HG02623 (cell line): Measurements from ENCODE around the gene B3GNT3.

ENCODE experiments used
- ATAC-seq: cut with Tn5 transposase; IDR thresholded peaks from one replicate; pipeline ENCODE4 v1.9.1; 2021; ENCODE audit warnings: moderate library complexity; ENCODE audit not compliant: unreplicated experiment

B3GNT3 gene

GRCh38 chr19:17794731-17795494 is at the start of gene B3GNT3:
B3GNT3 (plus strand) TSS chr19:17795138; CDS start chr19:17807808, 12,670 bp downstream.
- ATAC-seq, result no peak

DNA sequence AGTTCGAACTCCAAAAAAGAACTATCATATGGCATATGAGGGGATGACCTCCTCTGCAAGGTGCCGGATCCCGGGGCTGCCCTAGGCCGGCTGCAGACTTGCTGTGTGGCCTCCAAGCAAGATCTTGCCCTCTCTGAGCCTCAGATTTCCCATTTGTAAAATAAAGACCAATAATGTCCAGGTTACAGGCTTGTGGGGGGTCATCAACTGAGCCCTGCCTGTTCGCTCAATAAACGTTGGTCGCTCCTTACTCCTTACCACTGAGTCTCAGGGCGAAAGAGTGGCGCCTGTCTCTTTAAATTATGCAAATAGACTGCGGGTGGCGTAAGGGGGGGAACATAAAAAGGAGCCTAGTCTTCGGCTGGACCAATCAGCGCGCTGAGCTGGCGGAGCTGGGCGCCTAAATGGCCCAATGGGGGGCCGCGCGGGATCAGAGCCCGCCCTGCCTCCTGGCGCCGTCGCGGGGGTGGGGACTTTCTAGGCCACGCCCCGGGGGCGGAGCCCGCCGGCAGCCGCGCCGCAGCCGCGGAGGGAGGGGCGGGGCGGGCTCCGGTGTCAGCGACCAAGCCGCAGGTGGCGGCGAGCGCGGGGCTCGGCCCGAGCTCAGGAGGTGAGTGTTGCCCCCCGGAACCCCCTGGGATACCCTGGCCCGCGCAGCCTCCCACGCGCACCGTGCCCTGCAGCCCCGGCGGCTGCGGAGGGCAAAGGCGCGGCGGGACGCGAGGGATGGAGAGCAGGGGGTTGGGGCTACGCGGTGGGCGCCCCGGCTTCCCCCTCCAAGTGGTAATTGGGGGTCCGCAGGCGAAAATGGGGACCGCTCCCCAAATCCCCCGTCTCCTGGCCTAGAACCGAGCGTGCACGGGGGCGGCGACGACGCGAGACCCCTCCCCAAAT is 47.5 kb upstream of the B3GNT3 start:
- ATAC-seq, result peak; percentile 56

- ATAC-seq, result no peak
Observed at GRCh38 chr19:17748884-17749638, 45.9 kb upstream of the B3GNT3 start.

GRCh38 chr19:17749912-17750317 is 45.0 kb upstream of the B3GNT3 start:
- ATAC-seq, result no peak

- no peak for ATAC-seq
Observed at GRCh38 chr19:17751103-17751911, 43.6 kb upstream of the B3GNT3 start, which contains the start of gene FCHO1. FCHO1 (plus strand) TSS chr19:17751477; CDS start chr19:17755165, 3,688 bp downstream.

DNA sequence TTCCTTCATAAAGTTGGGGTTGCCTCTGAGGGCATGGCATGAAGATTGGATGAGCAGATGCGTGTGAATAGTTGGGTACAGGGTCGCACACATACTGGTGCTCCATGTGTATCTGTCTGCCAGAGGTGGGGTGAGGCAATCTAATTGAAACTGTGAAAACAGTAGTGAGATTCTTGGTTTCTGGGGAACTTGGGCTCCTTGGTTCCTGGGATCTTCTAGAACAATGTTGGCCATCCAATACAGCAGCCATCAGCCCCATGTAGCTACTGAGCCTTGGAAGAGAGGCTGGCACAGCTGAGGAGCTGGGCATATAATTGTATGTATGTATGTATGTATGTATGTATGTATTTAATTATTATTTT is 43.0 kb upstream of the B3GNT3 start:
- no peak for ATAC-seq

- ATAC-seq, result no peak
Observed at GRCh38 chr19:17752865-17753639, 41.9 kb upstream of the B3GNT3 start.

- no peak for ATAC-seq
Observed at GRCh38 chr19:17753976-17754375, 41.0 kb upstream of the B3GNT3 start.

DNA sequence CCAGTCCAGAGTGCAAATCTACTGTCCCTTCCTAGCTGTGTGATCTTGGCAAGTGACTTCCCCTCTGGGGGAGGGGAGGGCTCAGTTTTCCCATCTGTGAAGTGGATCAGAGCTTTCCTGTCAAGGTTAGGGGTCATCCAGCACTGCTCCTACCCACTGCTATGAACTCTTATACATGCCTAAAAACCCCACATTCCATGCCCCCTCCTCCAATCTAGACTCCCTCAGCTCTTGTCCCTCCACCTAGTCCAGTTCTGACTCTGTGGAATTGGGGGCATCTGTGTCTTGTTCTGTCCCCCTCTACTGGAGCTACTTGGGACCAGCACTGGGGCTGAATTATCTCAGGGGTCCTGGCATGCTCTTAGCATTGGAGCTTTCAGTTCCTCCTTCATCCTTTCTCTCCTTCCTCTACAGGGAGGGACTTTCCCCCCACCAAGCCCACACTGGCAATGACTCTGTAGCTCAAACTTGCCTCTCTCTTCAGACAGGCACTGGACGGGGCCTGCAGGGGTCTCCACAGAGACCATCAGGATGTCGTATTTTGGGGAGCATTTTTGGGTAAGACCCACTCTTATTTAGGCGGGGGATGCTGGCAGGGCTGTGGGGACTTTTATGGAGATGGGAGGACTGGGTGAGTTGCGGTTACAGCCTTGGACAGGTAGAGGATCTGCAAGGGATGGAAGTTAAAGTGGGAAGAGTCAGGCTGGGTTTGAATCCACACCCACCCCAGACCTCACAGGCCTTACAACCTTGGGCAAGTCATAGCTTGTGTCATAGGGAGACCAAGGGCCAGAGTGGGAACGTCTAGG is 40.1 kb upstream of the B3GNT3 start:
- peak; percentile 43 for ATAC-seq

DNA sequence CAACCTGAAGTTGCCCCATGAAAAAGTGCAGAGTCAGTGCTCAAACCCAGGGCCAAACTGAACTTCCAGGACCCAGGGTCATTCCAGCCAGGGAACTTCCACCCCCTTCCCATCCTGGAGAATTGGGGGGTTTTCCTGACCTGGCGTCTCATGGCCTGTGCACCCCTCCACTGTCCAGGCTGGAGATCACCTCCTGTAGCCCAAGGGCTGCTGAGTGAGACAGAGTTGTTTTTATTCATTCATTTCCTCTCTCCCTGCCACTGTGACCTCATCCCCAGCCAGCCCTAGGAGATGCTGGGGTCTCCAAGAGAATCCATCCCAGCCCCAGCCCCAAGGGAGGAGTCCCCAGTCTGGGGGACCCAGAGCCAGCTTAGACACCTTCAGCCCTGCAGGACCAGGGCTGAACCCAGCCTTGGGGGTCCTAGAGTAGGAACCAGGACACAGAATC is 39.5 kb upstream of the B3GNT3 start:
- no peak for ATAC-seq

GRCh38 chr19:17755977-17756670 is 38.8 kb upstream of the B3GNT3 start:
- ATAC-seq, result peak; percentile 32

- ATAC-seq, result no peak
Observed at GRCh38 chr19:17757125-17757524, 37.8 kb upstream of the B3GNT3 start.

DNA sequence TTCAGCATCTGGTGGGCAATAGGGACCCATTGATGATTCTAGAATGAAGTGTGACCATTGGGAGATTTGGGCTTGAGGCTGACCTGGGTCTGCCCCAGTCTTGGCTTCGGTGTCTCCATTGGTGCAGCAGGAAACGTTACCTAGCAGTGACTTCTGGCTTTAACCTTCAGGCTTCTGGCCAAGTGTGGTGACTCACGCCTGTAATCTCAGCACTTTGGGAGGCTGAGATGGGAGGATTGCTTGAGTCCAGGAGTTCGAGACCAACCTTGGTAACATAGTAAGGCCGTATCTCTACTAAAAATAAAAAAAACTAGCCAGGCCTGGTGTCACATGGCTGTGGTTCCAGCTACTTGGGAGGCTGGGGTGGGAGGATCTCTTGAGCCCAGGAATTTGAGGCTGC is 36.4 kb upstream of the B3GNT3 start:
- no peak for ATAC-seq

DNA sequence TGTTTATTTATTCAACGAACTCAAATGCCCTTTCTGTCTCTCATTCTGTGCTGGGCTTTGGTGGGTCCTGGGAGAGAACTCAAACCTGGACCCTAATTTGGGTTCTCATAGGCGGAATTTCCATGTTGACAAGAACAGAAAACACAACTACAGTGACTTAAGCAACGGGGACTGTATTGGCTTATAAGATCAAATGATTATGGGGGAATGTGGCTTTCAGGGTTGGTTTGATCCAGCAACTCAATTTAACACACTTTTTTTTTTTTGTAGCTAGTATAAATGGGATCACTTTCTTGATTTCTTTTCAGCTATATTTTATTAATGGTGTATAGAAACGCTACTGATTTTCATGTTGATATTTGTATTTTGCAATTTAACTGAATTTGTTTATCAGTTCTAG is 33.8 kb upstream of the B3GNT3 start:
- no peak for ATAC-seq

GRCh38 chr19:17762505-17763229 is 32.3 kb upstream of the B3GNT3 start:
- no peak for ATAC-seq

- no peak for ATAC-seq
Observed at GRCh38 chr19:17764348-17764747, 30.6 kb upstream of the B3GNT3 start.

DNA sequence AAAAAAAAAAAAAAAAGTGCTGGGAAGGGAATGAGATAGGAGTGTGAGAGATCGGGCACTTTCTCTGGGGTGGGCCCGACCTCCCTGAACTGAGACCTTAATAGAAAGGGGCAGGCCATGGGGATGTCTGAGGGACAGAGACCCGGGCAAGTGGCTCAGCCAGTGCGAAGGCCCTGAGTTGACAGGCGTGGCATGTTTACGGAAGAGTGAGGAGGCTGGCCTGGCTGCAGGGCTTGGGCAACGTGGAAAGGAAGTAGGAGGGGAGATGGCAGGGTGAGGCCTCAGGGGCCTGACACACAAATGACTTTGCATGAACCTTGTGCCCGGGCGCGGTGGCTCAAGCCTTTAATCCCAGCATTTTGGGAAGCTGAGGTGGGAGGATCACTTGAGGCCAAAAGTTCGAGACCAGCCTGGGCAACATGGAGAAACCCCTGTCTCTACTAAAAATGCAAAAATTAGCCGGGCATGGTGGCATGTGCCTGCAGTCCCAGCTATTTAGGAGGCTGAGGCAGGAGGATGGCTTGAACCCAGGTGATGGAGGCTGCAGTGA is 29.8 kb upstream of the B3GNT3 start:
- no peak for ATAC-seq
